GM21381 (cell line): ENCODE measurements around the gene ITPRIP.

ENCODE experiments used
- ATAC-seq: cut with Tn5 transposase; IDR thresholded peaks from one replicate; pipeline ENCODE4 v1.9.1; 2021; ENCODE audit warnings: mild to moderate bottlenecking, moderate library complexity; ENCODE audit not compliant: unreplicated experiment

The ITPRIP gene

GRCh38 chr10:104326991-104327610, 11.2 kb downstream of the ITPRIP start:
- no peak for ATAC-seq

GRCh38 chr10:104325436-104326435, 12.5 kb downstream of the ITPRIP start:
- ATAC-seq = no peak

GRCh38 chr10:104324931-104325330, 13.3 kb downstream of the ITPRIP start:
- ATAC-seq = no peak

GRCh38 chr10:104324221-104324686, 14.0 kb downstream of the ITPRIP start:
- ATAC-seq = no peak

DNA sequence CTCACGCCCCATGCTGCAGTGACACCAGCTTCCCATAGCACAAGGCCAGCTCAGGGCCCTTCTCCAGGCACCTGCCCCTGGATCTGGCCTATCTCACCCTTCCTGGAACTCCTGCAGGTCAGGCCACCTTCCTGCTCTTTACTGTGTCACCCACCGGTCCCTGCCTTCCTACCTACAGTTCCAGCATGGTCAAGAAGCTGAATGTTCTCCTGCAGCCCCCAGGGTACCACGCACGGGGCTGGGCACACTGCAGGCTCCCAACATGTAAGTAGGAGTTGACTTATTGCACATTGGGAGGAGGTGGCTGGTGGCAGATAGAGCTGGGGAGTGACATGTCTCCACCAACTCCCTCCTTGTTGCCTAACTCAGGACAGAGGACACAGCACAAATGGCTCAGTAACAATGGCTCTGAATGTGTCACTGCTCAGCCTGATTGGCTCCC, 14.5 kb downstream of the ITPRIP start:
- ATAC-seq = no peak

- ATAC-seq = no peak
Observed at GRCh38 chr10:104323085-104323484, 15.2 kb downstream of the ITPRIP start.

GRCh38 chr10:104322416-104322782, 15.9 kb downstream of the ITPRIP start:
- ATAC-seq = no peak

DNA sequence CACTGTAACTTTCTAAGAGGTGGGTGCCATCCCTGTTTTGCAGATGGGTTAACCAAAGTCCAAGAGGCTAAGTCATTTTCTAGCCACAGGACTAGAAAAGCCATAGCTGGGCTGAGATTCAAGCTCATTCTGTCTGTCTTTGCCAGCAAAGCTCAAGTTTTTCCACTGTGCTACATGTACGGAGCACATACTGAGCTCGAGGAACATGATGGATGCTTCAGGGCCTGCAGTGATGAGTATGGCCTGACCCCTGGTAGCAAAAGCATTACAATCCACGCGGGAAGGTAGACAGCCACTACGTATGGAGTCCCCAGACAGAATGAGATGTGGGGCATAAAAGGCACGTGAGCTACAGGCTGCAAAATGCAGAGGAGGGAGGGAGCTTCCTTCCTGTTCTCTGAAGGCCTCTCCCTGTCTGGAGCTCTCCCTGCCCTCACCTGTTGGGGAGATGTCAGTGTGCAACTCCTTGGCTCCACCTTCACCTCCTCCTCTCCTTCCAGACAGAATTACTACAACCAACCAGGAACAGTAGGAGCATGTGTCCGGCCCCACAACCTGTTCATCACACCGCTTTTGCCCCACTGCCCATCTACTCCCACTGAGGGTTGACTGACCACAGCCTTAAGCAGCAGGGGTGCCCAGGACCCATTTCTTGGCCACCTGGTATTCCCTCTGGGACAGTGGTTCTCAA, 16.4 kb downstream of the ITPRIP start:
- ATAC-seq = no peak

- ATAC-seq = no peak
Observed at GRCh38 chr10:104321226-104321625, 17.0 kb downstream of the ITPRIP start.

GRCh38 chr10:104318810-104319741, 19.2 kb downstream of the ITPRIP start:
- ATAC-seq = no peak

DNA sequence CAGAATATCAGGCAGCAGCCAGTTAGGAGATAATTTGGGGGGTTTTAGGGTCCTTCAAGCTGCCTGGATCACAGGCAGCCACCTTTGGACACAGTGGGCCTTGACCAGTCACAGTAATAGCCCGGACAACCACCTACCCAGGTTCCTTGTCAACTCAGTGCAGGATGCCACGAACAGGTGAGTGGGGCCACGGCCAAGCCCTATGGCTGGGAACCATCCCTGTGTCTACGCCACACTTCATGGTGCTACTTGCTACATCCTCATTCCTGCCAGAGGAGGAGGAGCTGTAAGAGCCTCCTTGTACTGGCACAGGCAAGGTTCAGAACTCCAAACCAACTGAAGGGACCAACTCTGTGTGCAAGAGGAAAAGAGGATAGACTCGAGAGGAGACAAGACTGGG, 19.9 kb downstream of the ITPRIP start:
- ATAC-seq = no peak

DNA sequence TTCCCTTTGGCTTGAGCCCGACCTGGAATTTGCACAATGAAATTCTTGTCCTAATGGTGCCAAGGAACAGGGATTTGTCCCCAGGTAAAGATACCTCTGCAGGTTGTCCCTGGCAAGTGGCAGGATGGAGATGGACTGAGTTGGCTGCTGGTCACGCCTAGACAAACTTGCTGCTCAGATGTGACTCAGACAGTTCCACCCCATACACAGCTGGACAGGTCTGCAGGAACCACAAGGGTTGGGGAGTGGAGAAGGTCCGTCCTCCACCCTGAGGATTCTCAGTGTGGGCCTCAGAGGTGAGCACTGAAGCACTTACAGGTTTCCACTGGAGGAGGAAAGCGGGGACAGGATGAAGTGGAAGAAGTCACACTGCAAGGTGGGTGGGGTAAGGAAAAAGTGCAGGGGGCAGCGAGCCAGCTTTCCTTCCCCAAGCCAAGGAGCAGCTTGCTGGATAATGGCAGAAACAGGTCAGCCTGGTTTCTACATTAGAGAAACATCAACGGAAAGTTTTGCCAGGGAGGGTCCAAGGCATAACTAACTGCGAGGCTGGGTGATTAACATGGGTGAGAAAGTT, 20.5 kb downstream of the ITPRIP start:
- ATAC-seq = no peak

- no peak for ATAC-seq
Observed at GRCh38 chr10:104317269-104317710, 21.0 kb downstream of the ITPRIP start.

DNA sequence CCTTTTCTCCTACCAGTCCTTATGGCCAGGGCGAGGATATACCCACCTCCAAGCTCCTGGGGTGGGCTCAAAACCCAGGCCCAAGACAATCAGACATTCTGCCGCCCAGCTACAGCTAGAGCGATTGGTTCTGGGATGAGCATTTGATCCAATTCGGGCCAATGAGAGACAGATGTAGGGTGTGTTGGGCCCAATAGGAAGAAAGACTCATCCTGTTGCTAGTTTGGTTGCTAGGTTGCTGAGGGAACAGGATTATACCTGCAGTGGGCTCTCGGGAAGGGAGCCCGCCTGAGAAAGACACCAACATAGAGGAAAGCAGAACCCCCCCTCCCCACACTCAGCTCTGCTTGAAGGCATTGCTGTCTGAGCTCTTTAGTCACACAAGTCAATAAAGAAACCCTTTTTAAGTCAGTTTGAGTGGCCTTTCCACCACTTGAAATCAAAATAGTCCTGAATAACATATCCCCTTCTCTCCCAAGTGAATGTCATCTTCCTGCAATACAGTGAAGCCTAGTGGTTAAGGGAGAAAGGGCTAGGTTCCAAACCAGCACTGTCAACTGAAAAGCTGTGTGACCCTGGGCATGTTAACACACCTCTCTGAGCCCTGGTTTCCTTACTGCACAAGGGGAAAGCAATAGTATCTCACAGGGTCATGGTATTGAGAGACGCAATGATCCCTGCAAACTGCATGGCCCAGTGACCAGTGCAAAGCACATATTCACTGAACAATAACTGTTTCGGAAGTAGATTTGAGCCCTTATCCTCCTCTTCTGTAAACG, 21.8 kb downstream of the ITPRIP start:
- ATAC-seq = no peak

GRCh38 chr10:104315486-104315921, 22.8 kb downstream of the ITPRIP start:
- ATAC-seq = no peak

DNA sequence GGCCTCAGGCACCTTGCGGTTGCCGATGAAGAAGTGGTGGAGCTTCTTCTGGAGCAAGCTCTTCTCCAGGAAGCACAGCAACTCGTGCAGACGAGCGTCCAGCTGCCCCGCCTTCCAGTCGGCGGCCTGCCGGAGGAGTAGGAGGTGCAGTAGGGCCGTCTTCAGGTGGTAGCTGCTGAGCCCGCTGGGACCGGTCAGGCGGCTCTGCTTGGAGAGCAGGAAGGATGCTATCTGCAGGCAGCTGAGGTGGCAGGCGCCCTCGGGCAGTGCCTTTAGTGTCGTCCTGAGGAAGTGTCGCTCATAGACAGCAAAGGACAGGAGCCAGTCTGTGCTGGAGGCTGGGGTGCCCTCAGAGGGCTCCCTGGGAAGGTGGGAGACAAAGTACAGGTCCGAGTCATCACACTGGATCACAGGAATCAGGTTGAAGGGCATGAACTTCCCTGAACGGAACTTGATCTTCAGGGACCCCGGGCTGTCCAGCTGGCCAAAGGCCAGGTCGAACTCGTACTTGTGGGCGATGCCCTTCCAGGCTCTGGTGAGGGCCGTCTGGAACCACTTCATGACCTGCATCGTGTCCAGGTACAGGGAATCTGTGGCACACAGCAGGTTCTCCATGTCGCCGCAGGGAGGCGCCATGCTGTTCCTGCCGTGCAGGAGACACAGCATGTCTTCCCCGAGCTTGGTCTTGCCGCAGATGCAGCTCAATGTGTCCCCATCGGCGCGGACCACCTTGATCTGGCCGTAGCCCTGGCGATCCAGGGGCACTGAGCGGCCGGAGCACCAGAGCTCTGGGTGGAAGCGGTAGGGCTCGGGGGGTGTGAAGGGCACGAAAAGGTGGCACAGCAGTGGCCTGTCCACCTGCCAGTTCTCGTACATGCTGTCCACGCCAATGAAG, 23.4 kb downstream of the ITPRIP start:
- ATAC-seq = no peak

- no peak for ATAC-seq
Observed at GRCh38 chr10:104311184-104311720, 27.0 kb downstream of the ITPRIP start.
